GM18867 (cell line): ENCODE results near the gene PET100.

ENCODE experiments used
- ATAC-seq: cut with Tn5 transposase; IDR thresholded peaks from one replicate; pipeline ENCODE4 v1.9.1; 2021; ENCODE audit warnings: mild to moderate bottlenecking, moderate library complexity; ENCODE audit not compliant: unreplicated experiment

Gene PET100

DNA sequence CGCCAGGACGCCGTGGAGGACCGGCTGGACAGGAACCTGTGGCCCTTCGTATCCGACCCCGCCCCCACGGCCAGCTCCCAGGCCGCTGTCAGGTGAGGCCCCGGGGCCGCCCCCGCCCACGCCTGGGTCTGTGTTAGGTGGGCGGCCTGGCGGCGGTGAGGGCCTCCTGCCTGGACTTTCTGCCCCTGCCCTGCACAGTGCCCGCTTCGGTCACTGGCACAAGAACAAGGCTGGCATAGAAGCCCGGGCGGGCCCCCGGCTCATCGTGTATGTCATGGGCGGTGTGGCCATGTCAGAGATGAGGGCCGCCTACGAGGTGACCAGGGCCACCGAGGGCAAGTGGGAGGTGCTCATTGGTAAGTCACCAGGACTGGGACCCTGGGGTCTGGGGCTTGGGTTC, 17.6 kb downstream of the PET100 start:
- no peak for ATAC-seq

GRCh38 chr19:7648265-7649014, 18.8 kb downstream of the PET100 start:
- ATAC-seq, result no peak

- ATAC-seq, result no peak
These were observed 20.6 kb downstream of the PET100 start for GRCh38 chr19:7650148-7650547.

GRCh38 chr19:7652061-7652641, 22.6 kb downstream of the PET100 start:
- ATAC-seq, result peak; percentile 48

- no peak for ATAC-seq
These were observed 24.8 kb downstream of the PET100 start for GRCh38 chr19:7654401-7654800.

DNA sequence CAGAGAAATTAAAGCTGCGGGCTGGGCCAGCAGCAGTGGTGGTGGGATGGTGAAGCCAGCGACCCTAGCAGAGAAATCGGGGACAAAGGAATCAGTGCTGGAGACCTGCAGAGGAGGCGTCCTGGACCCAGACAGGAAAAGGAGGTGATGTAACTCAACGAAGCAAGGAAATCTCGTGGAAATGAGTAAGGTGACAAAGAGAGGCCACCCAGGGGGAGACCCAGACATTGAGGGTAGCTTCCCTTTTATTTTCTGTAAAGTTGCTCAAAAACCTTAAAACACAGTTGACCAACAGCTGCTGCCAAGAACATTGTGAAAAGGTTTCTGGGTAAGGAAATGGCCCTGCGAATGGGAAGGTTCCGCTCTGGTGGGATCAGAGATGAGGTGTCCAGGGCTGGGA, 26.0 kb downstream of the PET100 start:
- ATAC-seq, result no peak

- ATAC-seq, result no peak
These were observed 27.6 kb downstream of the PET100 start for GRCh38 chr19:7657131-7657751.

DNA sequence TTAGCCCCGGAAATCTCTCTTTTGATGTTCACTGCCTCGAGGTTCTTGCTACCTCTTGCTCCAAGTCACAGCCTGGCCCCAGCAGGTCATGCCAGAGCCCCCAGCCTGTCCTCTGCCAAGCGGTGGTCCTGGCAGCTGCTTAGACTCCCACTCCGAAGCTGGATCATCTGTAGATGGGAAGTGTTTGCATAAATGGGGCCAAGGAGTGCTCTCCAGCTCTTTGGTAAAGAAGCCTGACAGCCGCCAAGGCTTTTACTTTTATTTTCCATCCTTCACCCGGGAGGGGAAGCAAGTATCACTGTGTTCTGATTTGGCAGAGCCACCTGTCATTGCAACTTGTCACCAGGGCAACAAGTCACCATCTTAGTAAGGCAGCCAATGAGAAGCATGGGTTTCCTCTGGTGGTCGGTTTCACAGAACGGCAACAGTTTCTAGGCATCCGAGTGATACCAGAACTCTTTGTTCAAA, 28.7 kb downstream of the PET100 start:
- ATAC-seq, result peak; percentile 82

- no peak for ATAC-seq
These were observed 32.3 kb downstream of the PET100 start for GRCh38 chr19:7661744-7662538.

DNA sequence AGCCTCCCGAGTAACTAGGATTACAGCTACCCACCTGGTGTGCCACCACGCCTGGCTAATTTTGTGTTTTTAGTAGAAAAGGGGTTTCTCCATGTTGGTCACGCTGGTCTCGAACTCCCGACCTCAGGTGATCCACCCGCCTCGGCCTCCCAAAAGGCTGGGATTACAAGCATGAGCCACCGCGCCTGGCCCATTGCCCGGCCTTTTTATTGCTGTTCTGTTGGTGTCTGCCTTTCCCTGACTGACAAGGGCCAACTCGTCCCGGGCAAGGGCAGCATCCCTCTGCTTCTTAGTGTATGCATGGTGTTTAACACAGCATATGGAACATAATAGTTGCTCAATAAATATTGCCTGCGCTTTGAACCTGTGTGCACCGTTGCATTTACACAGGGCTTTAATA, 33.1 kb downstream of the PET100 start:
- no peak for ATAC-seq

- no peak for ATAC-seq
These were observed 34.1 kb downstream of the PET100 start for GRCh38 chr19:7663706-7664105.

GRCh38 chr19:7665076-7665475, 35.5 kb downstream of the PET100 start:
- ATAC-seq, result no peak

DNA sequence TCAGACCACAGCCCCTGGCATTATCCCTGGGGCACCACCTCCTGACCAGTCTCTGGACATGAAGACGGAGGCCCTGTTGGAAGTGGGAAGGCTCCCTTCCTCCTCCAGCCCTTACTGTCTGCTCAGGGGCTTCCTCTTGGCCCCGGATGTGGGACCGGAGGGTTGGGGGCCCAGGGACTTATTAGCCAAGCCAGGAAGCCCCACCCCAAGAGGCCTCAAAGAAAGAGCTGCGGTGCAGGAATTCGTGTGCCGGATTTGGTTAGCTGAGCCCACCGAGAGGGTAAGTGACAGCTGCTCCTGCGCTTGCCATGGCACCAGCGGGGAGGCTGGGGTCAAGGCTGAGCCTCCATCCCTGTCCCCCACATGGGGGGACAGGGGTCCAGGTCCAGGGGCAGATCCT, 39.2 kb downstream of the PET100 start, which contains the start of gene RETN:
Gene RETN, plus strand, starts transcription at position 208 of the 400 bp plus-strand sequence. CDS start 278 bp downstream, outside the sequence.
- no peak for ATAC-seq

DNA sequence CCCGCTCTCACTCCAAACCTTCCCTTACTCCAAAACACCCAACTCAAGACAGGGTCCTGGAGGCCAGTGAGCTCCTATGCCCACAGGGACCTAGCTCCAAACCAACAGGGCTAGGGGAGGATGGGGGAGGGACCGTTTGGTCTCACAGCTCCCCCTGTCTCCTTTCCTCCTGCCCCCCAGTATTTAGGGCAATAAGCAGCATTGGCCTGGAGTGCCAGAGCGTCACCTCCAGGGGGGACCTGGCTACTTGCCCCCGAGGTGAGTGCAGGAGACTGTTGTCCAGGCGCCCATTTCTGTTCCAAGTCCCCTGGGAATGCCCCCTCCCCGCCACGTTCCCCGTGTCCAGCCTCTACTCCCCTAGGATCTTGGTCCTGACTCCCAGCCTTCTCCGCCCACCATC, 40.0 kb downstream of the PET100 start:
- no peak for ATAC-seq

DNA sequence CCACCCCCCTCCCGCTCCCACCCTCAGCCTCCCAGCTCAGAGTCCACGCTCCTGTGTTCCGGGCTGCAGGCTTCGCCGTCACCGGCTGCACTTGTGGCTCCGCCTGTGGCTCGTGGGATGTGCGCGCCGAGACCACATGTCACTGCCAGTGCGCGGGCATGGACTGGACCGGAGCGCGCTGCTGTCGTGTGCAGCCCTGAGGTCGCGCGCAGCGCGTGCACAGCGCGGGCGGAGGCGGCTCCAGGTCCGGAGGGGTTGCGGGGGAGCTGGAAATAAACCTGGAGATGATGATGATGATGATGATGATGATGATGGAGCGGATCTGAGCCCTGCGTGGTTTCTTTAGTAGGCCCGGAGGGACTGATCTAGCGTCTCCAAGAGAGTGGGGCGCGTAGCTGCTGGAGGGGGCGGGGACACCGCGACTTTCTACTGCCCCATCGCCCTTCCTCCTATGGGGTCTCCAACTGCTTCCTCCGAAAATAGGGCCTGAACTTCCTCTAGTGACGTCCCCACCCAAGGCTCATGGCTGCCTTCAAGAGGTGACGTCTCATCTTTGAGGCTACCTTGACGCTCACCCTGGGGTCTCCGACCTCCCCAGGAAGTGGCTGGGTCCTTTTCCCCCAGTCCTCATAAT, 40.7 kb downstream of the PET100 start:
- no peak for ATAC-seq

- ATAC-seq, result no peak
These were observed 41.2 kb downstream of the PET100 start for GRCh38 chr19:7670790-7671189.

GRCh38 chr19:7672522-7672921, 42.9 kb downstream of the PET100 start:
- ATAC-seq, result no peak

- ATAC-seq, result no peak
These were observed 44.7 kb downstream of the PET100 start for GRCh38 chr19:7674010-7675005.

DNA sequence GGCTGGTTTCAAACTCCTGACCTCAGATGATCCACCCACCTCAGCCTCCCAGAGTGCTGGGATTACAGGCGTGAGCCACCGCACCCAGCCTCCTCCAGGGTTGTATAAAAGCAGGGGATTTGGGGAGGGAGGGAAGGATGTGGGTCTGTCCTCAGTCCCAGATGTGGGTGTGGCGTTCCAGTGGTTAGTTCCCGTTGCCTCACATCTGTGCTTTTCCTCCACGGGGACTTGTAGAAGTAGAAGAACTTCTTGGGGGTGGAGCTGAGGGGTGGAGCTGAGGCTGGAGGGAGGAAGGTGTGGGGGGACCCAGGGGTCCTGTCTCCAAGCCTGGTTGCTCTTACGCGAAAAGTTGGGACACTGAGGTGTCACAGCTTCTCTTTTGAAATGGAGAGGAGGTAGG, 46.8 kb downstream of the PET100 start:
- no peak for ATAC-seq

- ATAC-seq, result no peak
These were observed 47.3 kb downstream of the PET100 start, which contains the start of gene MCEMP1 for GRCh38 chr19:7676854-7677253. TSS of gene MCEMP1 (plus strand) at chr19:7677090. CDS start at chr19:7677121, 31 bp downstream.
